OCI-LY1 (cell line): ENCODE measurements around the gene RYK.

Experiments used
- EZH2 ChIP-seq: fragments of 200-600 bp; sonication (generic), shearing (Covaris generic); IDR thresholded peaks from 2 replicates; pipeline ENCODE4 v1.8.0; 2017; ENCODE audit warnings: borderline replicate concordance, mixed run types, mild to moderate bottlenecking, antibody characterized with exemption, low read length, moderate library complexity, mixed read lengths
- TF ChIP-seq, protein P1 (sequence below): fragments of 200-600 bp; sonication (generic), shearing (Covaris generic); IDR thresholded peaks from 2 replicates; pipeline ENCODE4 v1.5.1; 2017; ENCODE audit warnings: mild to moderate bottlenecking, antibody characterized with exemption, low read length, moderate library complexity, mixed read lengths

DNA sequence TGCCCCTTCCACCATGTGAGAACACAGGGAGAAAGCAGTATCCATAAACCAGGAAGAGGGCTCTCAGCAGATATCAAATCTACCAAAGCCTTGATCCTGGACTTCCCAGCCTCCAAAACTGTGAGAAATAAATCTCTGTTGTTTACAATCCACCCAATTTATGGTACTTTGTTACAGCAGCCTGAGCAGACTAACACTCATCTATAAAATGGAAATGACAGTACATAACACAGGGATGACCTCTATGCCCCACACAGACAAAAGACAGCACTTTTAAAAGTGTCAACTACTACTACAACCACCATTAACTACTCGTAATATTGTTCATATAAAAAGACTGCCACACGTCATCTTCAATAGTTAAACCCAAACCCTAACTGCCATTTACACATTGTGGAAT lies 5.7 kb downstream of the RYK start:
- TF ChIP-seq, protein P1, sequence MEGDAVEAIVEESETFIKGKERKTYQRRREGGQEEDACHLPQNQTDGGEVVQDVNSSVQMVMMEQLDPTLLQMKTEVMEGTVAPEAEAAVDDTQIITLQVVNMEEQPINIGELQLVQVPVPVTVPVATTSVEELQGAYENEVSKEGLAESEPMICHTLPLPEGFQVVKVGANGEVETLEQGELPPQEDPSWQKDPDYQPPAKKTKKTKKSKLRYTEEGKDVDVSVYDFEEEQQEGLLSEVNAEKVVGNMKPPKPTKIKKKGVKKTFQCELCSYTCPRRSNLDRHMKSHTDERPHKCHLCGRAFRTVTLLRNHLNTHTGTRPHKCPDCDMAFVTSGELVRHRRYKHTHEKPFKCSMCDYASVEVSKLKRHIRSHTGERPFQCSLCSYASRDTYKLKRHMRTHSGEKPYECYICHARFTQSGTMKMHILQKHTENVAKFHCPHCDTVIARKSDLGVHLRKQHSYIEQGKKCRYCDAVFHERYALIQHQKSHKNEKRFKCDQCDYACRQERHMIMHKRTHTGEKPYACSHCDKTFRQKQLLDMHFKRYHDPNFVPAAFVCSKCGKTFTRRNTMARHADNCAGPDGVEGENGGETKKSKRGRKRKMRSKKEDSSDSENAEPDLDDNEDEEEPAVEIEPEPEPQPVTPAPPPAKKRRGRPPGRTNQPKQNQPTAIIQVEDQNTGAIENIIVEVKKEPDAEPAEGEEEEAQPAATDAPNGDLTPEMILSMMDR, result no peak
- TF ChIP-seq EZH2, result no peak
